Mucosa of rectum (tissue), 2 donors: ENCODE results near the gene LHFPL3.
"Not testable (repeated sequence)": the region's sequence is repeated elsewhere in the genome, so short reads cannot be mapped to it uniquely, and the experiment has no call there.

Experiments used
- H3K27ac ChIP-seq, 2 donors: one replicate each; pipeline ENCODE4 v1.7.0; 2013; ENCODE audit warnings: inconsistent platforms in 2 of 2, low read depth in 2 of 2, low read length in 2 of 2
- H3K27me3 ChIP-seq, 2 donors: one replicate each; pipeline ENCODE4 v1.7.0; 2013; ENCODE audit warnings: low read length in 2 of 2; ENCODE audit not compliant: control insufficient read depth in 2 of 2, insufficient read depth in 2 of 2
- H3K36me3 ChIP-seq, 2 donors: one replicate each; pipeline ENCODE4 v1.7.0; 2013; ENCODE audit warnings: low read length in 2 of 2; ENCODE audit not compliant: control insufficient read depth in 2 of 2, insufficient read depth in 2 of 2
- H3K4me1 ChIP-seq, 2 donors: one replicate each; pipeline ENCODE4 v1.7.0; 2013; ENCODE audit warnings: low read length in 2 of 2, mild to moderate bottlenecking in 1 of 2; ENCODE audit not compliant: control insufficient read depth in 2 of 2, insufficient read depth in 2 of 2
- H3K4me3 ChIP-seq, 2 donors: one replicate each; pipeline ENCODE4 v1.7.0; 2013; ENCODE audit warnings: low read length in 2 of 2
- H3K9ac ChIP-seq, 2 donors: one replicate each; pipeline ENCODE4 v1.7.0; 2013; ENCODE audit warnings: low read length in 2 of 2, low read depth in 1 of 2, mild to moderate bottlenecking in 1 of 2
- H3K9me3 ChIP-seq, 2 donors: one replicate each; pipeline ENCODE4 v1.7.0; 2013; ENCODE audit warnings: low read length in 2 of 2; ENCODE audit not compliant: control insufficient read depth in 2 of 2
- donor health status: healthy.
- donor health status: Normal muscosa, but diverticular disease.

Gene LHFPL3

DNA sequence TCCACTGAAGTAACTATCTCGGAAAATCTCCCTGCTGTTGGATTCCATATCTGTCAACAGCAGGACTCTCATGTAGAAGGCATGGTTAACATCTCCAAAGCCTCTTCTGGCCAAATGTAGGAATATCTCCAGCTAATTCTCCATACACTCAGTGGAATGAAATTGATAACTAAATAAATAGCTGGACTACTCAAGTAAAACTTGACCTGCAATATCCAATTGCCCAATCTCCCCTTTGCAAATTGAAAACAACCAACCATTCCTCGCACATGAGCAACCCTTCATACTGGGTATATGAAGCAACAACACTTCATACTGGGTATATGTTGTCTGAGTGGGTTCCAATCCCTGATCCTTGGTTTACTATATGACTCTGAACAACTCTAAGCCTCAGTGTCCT is 580.2 kb downstream of the LHFPL3 start:
- Histone ChIP-seq H3K27me3 (no peaks in the 10 kb centered on the region), H3K9me3 (no peaks in the 10 kb centered on the region), H3K27ac (no peak overlapping the region), H3K9ac (no peak overlapping the region), H3K4me3 (no peak overlapping the region), H3K4me1 (no peaks in the 10 kb centered on the region), H3K36me3 (no peaks in the 10 kb centered on the region)

DNA sequence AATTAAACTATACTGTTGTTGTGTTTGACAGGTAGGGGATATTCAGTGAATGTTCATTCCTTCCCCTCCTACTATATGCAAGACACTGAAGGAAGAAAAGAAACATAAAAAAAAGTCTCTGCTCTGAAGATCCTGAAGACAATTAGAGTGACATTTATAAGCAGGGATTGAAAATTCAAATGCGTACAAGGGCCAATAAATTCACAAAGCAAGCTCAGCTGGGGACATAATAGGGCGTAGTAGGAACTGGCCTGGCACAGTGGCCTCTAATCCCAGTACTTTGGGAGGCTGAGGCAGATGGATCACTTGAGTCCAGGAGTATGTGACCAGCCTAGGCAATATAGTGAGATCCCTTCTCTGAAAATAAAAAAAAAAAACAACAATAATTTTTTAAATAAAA is 580.7 kb downstream of the LHFPL3 start:
- Histone ChIP-seq H3K4me1 (no peaks in the 10 kb centered on the region), H3K9me3 (no peaks in the 10 kb centered on the region), H3K4me3 (no peak overlapping the region), H3K27me3 (no peaks in the 10 kb centered on the region), H3K36me3 (peaks cover 0 to under 1% of the 10 kb centered on the region in 2 donors), H3K9ac (no peak overlapping the region), H3K27ac (no peak overlapping the region)

DNA sequence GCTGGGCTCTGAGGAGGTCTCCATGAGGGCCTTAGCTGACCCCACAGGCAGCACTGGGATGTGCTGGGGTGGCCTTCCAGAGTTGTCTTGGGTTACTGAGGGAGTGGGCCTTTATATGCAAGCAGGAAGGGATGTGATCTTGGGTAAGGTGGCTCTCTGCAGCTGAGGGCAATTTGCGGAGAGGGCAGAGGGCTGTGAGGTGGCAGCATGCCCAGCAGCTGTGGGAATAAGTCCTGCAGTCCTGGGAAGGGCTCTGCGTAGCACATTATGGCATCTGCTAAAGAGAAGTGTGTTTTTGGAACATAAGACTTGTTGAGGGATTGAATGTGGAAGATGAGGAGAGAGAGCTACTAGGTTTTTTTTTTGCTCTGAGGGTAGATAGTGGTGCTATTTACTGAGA is 586.0 kb downstream of the LHFPL3 start:
- H3K9ac ChIP-seq = no peak overlapping the region
- peaks cover 0 to 2% of the 10 kb centered on the region in 2 donors for H3K4me1 ChIP-seq
- H3K4me3 ChIP-seq = no peak overlapping the region
- H3K27me3 ChIP-seq = no peaks in the 10 kb centered on the region
- peaks cover 0 to 4% of the 10 kb centered on the region in 2 donors for H3K36me3 ChIP-seq
- H3K9me3 ChIP-seq = no peaks in the 10 kb centered on the region
- H3K27ac ChIP-seq = no peak overlapping the region

DNA sequence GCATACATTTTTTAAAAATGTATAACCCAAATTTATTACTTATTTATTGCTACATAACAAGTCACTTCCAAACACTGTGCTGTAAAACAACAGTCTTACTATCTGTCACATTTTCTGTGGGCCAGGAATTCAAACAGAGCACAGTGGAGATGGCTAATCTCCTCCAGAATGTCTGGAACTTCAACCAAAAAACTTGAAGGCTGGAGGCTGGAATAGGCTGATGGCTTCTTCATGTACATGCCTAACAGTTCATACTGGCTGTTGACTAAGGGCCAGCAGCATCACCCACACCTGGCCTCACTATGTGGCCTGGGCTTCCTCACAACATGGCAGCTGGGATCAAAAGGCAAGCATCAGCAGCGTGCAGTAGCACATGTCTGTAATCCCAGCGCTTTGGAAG is 593.2 kb downstream of the LHFPL3 start:
- Histone ChIP-seq H3K9ac (no peak overlapping the region), H3K27me3 (no peaks in the 10 kb centered on the region), H3K4me3 (no peak overlapping the region), H3K27ac (no peak overlapping the region), H3K4me1 (peaks cover 14 to 25% of the 10 kb centered on the region in 2 donors), H3K9me3 (no peaks in the 10 kb centered on the region), H3K36me3 (no peaks in the 10 kb centered on the region)

DNA sequence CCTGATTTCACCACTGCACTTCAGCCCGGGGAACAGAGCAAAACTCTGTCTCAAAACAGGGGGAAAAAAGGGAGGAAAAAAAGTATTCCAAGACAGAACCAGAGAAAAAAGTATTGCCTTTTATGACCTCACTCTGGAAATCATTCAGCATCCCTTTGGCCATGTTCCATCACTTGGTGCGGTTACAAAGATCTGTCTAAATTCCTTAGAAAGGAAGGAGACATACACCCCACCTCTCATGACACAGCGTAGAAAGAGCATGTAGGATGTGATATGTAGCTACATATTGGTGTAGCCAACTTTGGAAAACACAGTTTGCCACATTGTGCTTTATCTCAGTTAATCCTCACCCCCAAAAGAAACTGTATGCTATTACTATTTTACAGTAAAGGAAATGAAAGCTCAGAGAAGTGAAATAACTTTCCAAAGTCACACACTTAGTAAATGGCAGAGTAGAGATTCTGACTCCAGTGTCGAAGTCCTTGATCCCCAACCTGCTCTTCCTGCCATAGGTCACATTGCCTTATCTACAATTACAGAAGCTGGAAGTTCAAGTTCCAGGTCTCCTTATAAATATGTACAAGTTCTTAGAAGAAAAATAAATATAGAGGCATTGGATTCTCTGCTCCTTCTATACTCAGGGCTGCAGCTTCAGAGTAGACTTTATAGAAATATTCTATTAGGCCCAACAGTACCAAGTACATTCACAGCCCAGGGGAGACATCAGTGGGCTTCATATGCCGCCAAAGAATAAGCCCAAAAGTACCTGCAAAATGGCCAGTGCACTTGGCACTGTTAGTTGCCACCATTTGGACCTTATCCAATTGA is 594.0 kb downstream of the LHFPL3 start:
- H3K27me3 ChIP-seq = no peaks in the 10 kb centered on the region
- H3K9ac ChIP-seq = peak overlapping the region; percentile 10 to 47
- peak overlapping the region; percentile 79 to 84 for H3K27ac ChIP-seq
- no peak overlapping the region for H3K4me3 ChIP-seq
- H3K4me1 ChIP-seq = peaks cover 17 to 32% of the 10 kb centered on the region in 2 donors
- H3K36me3 ChIP-seq = no peaks in the 10 kb centered on the region
- no peaks in the 10 kb centered on the region for H3K9me3 ChIP-seq

DNA sequence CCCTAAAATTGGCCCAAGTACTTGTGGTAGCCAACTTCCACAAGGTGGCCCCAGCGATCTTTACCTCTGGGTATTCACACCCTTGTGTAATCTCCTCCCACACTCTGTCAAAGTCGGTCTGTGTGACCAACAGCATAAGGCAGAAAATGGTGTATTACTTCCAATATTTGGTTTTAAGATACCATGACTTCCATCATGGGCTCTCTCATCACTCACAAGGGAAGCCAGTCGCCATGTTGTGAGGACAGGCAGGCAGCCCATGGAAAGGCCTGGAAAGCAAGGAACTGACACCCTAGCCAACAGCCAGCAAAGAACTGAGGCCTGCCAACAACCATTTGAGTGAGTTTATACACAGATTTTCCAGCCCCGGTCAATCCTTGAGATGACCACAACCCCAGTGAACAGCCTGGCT is 594.6 kb downstream of the LHFPL3 start:
- no peaks in the 10 kb centered on the region for H3K36me3 ChIP-seq
- peak overlapping the region; percentile 47 to 68 for H3K9ac ChIP-seq
- H3K27ac ChIP-seq = peak overlapping the region; percentile 79 to 84

DNA sequence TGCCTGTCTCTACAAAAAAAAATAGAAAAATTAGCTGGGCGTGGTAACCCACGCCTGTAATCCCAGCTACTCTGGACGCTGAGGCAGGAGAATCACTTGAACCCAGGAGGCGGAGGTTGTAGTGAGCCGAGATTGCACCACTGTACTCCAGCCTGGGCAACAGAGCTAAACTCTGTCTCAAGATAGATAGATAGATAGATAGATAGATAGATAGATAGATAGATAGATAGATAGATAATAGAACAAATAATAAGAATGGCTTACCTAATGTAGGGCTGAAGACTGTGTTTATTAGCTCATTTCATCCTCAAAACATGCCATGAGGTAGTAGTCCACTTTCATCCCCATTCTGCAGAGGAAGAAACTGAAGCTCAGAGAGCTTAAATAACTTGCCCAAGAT is 597.8 kb downstream of the LHFPL3 start:
- peak overlapping the region; percentile 15 to 24 for H3K9ac ChIP-seq
- H3K27me3 ChIP-seq, H3K36me3 ChIP-seq, H3K9me3 ChIP-seq: not testable (repeated sequence)
- H3K4me3 ChIP-seq = peak overlapping the region in 1 of 2 donors; percentile 7
- H3K27ac ChIP-seq = peak overlapping the region; percentile 72 to 82
- peaks cover 25 to 46% of the 10 kb centered on the region in 2 donors for H3K4me1 ChIP-seq

More for the DNA sequence above, 594.6 kb downstream of the LHFPL3 start:
- H3K27me3 ChIP-seq = no peaks in the 10 kb centered on the region
- H3K4me3 ChIP-seq = peak overlapping the region in 1 of 2 donors; percentile 14
- peaks cover 22 to 37% of the 10 kb centered on the region in 2 donors for H3K4me1 ChIP-seq
- H3K9me3 ChIP-seq = no peaks in the 10 kb centered on the region

DNA sequence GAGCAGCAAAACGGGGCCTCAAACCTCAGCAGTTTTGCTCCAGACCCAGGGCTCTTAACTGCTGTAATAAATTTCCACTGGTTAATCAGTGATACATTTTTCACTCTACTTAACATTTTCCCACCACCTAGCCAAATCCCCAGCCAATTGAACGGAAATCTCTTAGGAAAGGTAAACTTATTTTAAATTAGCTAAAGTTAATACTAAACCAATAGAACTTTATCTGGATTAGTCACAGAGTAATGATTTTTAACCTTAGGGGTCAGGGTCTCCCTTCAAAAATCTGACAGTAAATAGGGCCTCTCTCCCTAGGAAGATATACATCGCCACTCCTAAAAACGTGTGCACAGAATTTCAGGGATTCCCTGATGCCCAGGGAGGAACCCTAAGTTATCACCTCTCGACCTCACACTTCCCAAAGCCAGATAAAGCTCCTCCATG is 598.2 kb downstream of the LHFPL3 start:
- no peak overlapping the region for H3K4me3 ChIP-seq
- no peaks in the 10 kb centered on the region for H3K36me3 ChIP-seq
- no peaks in the 10 kb centered on the region for H3K27me3 ChIP-seq
- peaks cover 29 to 50% of the 10 kb centered on the region in 2 donors for H3K4me1 ChIP-seq
- H3K27ac ChIP-seq = peak overlapping the region; percentile 72 to 82
- H3K9me3 ChIP-seq = no peaks in the 10 kb centered on the region
- peak overlapping the region; percentile 15 to 24 for H3K9ac ChIP-seq

DNA sequence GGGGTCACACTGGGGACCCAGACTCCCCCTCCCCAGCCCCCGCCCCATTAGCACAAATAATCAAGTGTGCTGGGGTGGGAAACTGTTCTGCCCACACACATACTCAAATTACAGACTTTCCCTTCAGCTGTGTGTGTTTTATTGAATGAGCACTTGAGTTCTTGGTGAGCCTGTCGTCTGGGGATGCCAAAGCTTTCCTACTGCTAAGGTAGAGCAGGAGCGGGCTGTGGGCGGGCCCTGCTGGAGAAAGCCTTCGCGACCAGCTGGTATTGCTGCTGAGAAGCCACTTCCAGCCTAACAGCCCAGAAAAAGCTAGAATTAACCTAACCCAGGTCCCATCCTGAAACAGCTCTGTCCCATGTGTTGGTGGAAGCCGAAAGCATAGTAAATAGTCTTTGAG is 598.7 kb downstream of the LHFPL3 start:
- H3K36me3 ChIP-seq = no peaks in the 10 kb centered on the region
- H3K4me3 ChIP-seq = no peak overlapping the region
- H3K9me3 ChIP-seq = no peaks in the 10 kb centered on the region
- peaks cover 29 to 50% of the 10 kb centered on the region in 2 donors for H3K4me1 ChIP-seq
- H3K27me3 ChIP-seq = no peaks in the 10 kb centered on the region
- H3K27ac ChIP-seq = peak overlapping the region; percentile 72 to 82
- H3K9ac ChIP-seq = peak overlapping the region in 1 of 2 donors; percentile 24

DNA sequence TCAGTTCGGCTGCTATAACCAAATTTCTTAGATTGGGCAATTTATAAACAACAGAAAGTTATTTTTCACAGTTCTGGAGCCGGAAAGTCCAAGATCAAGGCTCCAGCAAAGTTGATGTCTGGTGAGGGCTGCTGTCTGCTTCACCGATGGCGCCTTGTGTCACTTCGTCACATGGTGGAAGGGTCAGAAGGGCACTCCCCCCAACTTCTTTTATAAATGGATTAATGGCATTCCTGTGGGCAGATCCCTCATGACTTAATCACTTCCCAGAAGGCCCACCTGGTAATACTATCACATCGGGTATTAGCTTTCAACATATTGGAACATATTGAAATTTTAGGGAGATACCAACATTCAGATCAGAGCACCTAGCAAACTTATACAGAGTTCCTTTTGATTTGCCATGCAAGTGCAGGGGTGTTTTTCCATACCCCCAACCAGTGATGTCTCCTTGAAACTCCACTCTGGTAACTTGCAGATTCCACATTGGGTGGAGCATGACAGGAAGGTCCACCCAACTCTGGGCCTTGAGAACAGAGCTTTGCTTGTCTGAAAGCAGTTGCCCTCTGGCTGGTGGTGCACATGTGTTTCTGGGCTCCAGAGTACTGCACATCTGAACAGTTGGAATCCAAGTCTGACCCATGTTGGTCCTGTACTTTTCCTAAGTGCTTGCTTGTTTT is 600.5 kb downstream of the LHFPL3 start:
- no peak overlapping the region for H3K9ac ChIP-seq
- H3K36me3 ChIP-seq = no peaks in the 10 kb centered on the region
- H3K4me1 ChIP-seq = peaks cover 32 to 54% of the 10 kb centered on the region in 2 donors
- H3K27me3 ChIP-seq = no peaks in the 10 kb centered on the region
- no peak overlapping the region for H3K27ac ChIP-seq
- H3K4me3 ChIP-seq = no peak overlapping the region
- no peaks in the 10 kb centered on the region for H3K9me3 ChIP-seq
